ENCODE results near the gene HS3ST3A1.

Gene HS3ST3A1

DNA sequence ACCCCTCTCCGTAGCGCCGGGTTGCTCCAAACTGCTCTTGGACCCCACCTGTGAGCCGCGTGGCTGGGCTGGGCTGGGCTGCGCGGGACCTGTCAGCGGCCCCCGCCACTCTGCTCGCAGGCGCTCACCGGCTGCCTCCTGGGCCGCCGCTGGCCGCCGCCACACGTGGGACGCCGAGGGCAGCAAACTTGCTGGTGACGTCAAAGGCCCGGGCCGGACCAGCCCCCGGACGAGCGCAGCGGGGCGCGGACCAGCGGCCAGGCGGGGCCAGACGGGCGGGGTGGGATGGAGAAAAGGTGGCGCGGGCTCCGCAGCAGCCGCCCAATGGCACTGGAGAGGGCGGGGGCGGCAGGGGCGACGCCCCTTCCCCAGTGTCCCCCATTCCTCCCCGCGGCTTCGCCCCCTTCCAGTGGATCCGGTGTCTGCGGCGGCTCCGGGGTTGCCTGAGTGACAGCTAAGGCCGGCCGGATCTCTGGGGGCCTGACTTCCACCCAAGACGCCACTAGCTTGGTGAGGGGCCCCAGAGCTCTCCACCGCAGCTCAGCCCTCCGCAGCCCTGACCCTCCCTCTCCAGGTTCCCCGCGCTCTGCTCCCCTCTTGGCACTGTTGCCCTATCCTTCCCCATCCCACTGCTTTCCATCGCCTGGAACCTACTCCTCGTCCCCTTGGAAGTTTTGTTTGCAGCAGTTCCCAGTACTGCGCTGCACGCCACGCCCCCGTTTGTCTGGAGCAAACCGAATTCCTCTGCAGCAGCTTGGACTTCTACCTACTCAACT, at the start of gene HS3ST3A1:
HS3ST3A1 (minus strand) TSS at position 154 of the 776 bp plus-strand sequence. CDS start 800 bp downstream, outside the sequence.
- DNase-seq (ENCODE audit: low read depth in 2 of 2) = no peak

DNA sequence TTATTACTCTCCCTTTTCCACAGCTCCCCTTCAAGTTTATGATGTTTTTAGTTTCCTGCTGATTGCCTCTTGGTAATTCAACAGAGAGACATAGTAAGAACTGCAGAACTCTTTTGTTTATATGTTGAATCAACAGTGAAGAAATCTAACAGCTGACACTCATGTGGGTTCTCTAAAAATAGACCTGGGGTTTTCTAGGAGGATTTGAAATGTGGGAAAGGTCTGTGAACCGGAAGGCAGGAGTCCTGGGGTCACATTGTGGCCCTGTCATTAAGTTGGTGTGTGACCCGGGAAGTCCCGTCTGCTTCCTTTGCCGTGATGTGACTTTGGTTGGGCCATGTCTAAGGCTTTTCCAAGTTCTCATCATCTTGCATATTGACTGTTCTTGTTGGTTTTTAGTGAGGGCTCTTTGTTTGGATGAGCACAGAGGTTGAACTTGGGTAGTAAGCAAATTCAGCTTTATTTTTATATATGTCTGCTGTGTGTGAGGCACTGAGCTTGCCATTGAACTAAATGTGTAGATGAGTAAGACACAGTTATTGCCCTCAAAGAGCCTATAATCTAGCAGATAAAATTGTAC, 48.5 kb upstream of the HS3ST3A1 start:
- DNase-seq (ENCODE audit: low read depth in 2 of 2) = no peak

DNA sequence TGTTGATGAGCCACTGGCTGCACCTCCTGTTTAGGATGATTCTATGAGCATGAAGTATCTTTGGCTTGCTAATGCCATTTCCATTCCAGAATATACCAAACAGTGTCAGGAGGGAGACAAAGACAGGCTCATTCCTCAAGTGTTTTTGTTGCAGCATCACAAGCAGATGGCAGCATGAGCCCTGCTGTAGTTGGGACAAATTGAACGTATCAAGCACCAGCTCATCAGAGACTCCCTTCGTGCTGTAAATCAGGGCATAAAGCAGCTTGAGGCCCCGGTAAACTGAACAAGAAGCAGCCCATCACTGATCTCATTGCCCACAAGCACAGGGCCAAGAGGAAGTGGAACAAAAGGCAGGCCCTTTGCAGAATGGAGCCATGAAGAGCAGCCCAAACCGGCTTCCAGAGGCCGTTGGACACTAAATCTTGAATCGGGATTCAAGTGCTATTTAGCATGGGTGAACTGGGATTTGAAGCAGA, 45.9 kb upstream of the HS3ST3A1 start:
- no peak for DNase-seq (ENCODE audit: low read depth in 2 of 2)

DNA sequence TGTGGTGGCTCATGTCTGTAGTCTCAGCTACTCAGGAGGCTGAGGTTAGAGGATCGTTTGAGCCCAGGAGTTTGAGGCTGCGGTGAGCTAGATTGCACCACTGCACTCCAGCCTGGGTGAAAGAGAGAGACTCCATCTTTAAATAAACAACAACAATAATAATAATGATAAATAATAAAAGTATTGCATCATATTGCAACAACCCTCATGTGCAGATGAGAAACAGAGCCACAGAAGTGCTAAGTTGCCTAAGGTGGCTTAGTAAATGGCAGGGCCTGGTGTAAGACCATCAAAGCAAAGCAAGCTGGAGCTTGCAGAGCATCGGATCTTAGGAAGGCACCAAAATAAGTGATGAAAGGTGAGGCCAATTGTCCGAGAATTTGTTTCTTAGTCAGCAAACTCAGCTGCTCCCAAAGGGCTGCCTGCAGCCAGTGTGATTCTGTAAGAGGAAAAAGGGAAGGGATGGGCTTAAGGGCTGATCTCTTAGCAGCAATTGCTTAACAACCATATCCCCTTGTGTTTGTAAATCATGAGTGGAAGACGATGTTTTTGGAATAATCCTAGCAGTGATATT, 45.3 kb upstream of the HS3ST3A1 start:
- no peak for DNase-seq (ENCODE audit: low read depth in 2 of 2)

DNA sequence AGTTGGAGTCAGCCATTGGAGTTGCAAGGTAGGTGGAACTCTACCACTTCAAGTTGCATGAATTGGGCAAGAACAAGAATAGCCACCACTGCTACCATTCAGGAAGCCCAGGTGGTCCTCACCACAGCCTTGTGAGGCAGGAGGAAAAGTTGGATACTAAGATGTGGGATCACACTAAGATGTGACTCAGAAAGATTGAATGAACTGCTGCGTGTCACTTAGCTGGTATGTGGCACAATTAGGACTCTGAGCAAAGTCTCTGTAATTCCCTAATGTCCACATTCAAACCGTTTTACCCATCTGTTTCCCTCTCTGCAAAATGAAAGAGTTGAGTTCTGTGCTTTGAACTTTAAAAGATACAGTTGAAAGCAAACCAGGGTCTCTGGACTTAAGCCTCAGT, 44.7 kb upstream of the HS3ST3A1 start:
- no peak for DNase-seq (ENCODE audit: low read depth in 2 of 2)

DNA sequence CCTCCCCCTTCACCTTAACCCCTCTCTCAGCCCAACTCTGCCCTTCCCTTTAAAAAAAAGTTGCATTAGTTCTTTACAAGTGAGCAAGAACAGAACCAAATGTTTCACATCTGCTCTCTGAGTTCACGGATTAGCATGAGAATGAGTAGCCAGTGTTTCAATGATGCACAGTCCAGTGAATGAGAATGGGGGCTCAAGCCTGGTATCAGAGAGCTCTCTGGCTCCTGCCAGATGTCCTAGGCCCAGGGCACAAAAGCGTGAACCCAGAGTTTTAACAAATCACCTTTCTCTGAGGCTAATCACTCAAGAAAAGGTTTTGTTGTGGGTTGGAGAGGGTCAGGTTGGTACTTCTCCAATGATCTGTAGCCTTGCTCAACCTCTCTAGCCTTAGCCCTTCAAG, 41.5 kb upstream of the HS3ST3A1 start:
- no peak for DNase-seq (ENCODE audit: low read depth in 2 of 2)

DNA sequence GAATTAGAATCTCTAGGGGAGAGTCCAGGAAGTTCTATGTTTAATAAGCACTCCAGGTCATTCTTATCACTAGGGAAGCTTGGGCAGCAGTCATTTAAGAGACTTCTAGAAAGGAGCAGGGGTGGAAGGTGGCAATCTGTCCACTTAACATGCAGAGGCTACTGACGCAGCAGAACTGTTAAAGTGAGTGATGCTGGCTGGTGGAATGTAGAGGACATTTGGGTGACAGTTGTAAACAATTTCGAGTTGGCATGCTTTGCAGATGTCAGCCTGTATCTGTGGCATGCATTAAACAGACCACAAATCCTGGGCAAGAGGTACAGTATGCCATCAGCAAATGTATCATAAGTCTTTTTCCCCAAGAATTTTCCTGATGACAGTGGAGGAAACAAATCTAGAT, 40.5 kb upstream of the HS3ST3A1 start:
- no peak for DNase-seq (ENCODE audit: low read depth in 2 of 2)

DNA sequence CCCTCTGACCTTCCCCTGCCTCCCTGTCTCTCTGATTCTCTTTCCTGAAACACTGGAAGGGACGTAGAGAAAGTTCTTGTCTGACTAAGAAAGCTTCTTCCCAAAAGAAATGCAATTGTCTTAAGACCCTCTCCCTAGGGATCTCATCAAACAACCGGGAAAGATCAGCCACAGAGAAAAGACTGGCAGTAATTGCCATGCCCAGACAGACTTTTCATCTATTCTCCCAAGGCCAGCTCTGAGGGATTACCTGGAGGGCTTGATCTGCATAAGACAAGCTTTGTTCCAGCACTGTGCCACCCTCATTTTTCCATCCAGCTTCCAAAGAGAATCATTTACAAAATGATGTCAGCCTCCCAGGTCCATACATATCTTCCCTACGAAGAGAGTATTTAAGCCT, 38.8 kb upstream of the HS3ST3A1 start:
- no peak for DNase-seq (ENCODE audit: low read depth in 2 of 2)

DNA sequence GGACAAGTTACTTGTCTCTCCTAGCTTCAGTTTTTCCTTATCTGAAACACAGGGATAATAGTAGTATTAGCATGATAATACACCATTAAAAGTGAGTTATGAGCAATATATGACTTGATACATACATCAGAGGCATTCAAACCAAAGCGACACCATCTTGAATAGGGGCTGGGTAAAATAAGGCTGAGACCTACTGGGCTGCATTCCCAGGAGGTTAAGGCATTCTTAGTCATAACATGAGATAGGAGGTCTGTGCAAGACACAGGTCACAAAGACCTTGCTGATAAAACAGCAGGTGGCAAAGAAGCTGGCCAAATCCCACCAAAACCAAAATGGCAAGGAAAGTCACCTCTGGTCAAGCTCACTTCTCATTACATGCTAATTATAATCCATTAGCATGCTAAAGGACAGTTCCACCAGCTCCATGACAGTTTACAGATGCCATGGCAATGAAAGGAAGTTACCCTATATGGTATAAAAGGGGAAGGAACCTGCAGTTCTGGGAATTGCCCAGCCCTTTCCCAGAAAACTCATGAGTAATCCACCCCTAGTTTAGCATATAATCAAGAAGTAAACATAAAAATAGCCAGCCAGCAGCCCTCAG, 37.2 kb upstream of the HS3ST3A1 start:
- no peak for DNase-seq (ENCODE audit: low read depth in 2 of 2)

DNA sequence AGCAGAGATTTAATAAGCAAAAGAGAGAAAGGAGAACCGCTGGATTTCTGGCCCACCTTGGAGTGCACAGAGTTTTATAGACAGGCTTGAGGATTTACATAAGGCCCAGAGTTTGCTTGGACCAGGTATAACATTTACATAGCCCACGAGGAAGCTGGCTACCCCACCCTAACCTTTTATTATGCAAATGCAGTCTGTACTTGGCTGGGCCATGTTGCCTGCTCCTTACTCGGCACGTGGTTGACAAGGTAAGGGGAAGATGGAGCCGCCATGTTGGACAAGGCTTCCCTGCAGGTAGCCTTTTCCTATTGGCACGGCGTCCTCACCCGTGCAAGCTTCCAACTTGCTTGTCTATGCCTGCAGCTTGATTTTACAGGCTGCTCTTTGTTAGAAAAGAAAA, 35.2 kb upstream of the HS3ST3A1 start:
- no peak for DNase-seq (ENCODE audit: low read depth in 2 of 2)

DNA sequence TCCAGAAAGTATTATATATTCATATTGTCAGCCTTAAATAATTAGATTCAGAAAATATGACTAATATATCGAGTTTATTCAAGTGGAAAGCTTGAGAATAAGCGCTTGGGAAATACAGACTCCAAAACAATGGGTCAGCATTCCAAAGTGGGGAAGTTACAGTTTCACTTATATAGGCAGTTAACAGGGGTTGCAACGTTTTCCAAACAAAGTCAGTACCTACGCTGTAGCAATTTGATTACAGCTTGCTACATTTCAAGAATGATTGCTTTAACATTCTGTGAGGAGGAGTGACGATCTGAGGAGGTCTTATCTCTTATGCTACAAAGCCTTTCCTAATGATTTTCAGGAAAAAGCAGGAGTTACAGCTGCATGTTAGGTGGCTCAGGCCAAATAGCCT, 34.2 kb upstream of the HS3ST3A1 start:
- no peak for DNase-seq (ENCODE audit: low read depth in 2 of 2)

DNA sequence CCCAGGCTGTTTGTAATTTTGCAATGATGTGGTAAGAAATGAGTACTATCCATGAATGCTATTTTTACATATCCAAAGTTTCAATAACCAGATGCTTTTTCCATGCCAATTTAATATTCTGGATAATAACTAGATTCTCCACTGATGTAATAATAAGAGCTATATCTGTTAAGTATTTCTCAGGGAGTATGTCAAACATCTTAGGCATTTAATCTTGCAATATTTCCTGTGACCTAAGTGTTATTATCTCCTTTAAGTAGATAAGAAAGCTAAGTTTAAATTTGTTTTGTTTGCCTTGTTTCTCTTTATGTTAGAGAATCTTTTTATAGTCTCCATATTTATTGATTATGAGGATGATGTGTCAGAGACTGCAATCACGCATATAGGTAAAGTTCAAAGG, 32.3 kb upstream of the HS3ST3A1 start:
- DNase-seq (ENCODE audit: low read depth in 2 of 2) = no peak

DNA sequence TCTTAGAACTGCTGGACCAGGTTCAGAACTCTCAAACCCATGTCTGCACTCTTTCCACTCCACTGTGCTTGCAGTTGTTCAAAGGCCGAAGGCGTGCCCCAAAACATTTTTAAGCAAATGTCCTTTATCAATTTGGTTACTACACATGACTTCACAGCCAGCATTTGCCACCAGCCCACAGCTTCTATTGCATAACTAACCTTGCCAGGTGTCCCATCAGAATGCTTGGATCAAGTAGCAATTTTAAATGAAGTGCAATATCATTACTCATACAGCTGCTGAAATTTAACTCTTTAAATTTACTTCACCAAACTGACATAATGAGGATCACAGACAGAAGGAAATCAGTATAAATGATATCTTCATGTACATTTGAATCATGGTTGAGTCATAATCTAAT, 29.8 kb upstream of the HS3ST3A1 start:
- no peak for DNase-seq (ENCODE audit: low read depth in 2 of 2)

DNA sequence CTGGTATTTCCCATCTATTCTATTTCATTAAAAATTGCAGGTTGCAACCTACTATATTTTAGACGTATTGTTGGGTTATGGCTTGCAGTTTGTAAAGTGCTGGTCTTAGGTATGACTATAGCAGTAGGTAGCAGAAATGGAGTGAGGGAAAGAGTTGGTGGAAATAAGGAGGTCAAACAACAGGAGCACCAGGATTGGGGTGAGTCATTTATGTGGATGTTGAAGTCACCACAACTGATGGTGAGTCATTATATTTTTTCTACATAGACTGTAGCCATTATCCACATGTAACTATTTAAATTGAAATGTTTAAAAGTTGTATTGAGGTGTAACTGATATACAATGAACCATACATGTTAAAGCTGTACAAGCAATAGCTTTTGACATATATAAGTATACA, 25.0 kb upstream of the HS3ST3A1 start:
- DNase-seq (ENCODE audit: low read depth in 2 of 2) = no peak

DNA sequence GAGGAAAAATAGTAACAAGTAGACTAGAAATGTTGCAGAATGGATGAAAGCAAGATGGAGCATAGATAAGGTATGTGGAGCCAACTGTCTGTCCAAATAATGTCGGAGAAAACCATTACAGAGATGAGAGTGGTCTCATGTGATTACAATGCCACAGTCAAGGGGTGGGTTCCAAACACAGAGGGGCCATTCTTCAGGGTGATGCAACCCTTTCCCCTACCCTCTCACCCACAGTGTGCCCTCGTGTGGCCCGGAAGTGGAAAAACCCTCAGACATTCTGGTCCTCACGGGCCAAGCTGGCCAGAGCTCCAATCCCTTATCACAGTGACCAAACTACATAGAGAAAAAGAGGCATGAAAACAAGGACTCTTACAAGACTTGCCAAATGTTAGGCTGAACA, 17.7 kb upstream of the HS3ST3A1 start:
- DNase-seq (ENCODE audit: low read depth in 2 of 2) = no peak

DNA sequence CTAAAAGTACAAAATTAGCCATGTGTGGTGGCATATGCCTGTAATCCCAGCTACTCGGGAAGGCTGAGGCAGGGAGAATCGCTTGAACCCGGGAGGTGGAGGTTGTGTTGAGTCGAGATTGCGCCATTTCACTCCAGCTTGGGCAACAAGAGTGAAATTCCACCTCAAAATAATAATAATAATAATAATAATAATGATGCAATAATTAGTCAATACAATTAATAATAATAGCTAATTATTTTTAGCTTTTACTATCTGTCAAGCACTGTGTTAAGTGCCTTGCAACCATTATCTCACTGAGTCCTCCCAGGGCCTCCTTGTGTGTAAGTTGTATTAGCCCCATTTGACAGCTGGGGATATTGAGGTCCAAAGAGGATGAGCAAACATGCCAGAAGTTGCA, 14.3 kb upstream of the HS3ST3A1 start:
- no peak for DNase-seq (ENCODE audit: low read depth in 2 of 2)

DNA sequence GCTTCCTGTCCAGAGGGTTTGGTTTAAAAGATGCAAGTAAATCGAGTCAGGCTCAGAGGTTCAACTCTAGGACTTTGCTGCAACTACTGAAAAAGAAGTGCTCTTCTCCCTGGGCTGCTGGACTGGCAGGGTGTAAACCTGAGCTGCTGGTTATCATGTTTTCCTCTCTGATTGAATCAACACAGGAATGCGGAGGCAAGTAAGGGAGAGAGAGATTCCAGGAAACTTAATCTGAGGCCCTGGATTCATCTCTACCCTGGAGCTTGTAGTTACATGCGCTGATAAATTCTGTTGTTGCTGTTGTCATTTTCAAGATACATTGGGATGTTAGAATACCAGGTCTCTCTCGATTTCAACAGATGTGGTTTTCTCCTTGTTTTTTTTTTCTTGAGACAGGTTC, 8.2 kb upstream of the HS3ST3A1 start:
- no peak for DNase-seq (ENCODE audit: low read depth in 2 of 2)

DNA sequence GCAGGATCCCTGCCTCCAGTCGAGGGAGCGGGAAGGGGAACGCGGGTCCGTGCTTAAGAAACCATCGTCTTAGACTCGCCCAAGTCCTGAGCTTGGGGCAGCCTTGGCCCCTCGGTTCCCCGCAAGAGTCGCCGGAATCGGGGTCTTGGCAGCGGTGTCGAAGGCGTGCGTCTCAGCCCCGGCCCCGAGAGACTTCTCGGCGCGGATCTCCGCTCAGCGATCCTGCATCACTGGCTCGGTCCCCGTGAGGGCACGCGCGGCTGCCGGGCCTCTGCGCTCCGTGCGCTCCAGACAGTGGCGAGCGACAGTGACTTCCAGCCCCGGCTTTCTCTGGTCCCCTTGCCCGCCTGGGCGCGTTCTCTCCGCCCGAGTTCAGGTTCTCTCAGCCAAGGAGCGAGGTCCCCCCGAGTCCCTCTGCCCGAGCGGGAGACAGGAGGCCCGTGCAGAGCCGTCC, 380 bp downstream of the HS3ST3A1 start:
- no peak for DNase-seq (ENCODE audit: low read depth in 2 of 2)

DNA sequence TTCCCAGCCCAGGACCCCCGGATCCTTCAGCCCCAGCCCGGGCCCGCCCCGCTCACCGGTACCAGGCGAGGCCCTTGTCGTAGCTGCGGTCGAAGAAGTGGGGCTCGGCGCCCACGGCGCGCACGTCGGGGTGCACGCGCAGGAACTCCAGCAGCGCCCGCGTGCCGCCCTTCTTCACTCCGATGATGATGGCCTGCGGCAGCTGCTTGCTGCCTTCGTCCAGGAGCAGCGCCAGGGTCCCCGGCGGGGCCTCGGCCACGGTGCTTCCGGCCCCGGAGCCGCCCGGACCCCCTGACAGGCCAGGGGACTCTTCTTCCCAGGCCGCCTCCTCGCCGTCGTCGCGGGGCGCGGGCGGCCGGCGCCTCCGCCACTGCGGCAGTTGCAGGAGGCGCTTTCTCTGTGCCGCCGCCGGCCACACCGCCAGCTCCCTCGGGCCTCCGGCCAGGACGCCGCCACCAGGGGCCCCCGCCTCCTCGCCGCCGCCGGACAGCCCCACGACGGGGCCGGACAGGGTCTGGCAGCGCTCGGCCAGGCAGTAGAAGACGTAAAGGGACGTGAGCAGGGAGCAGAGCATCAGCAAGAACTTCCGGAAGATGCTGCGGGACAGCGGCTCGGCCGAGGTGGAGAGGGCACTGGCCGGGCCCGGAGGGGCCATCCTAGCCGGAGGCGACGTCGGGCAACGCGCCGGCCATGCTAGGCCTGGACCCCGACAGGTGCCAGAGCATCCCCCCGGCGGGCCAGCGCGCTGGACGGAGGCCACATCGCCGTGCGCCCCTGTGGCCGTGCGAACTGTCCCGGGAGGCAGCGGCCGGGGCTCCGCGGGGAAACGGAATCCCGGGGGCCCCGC, 1.0 kb downstream of the HS3ST3A1 start:
- no peak for DNase-seq (ENCODE audit: low read depth in 2 of 2)

DNA sequence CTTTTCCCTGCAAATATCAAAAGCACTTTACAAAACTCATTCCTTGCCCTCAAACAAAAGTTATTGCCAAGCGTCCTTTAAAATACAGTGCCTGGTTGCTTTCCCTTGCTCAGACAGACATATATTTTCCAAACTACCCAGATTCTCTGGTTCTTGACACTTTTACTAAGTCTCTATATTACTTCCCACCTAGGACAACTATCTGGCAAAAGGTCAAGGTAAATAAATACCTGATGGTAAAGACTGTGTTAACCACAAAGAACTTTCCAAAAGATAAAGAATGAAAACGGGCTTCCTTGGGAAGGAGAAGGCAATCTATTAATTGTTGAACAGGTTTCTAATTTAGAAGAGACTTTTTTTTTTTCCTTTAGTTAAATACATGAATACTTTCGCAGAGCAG, 1.9 kb downstream of the HS3ST3A1 start:
- DNase-seq (ENCODE audit: low read depth in 2 of 2) = no peak

DNA sequence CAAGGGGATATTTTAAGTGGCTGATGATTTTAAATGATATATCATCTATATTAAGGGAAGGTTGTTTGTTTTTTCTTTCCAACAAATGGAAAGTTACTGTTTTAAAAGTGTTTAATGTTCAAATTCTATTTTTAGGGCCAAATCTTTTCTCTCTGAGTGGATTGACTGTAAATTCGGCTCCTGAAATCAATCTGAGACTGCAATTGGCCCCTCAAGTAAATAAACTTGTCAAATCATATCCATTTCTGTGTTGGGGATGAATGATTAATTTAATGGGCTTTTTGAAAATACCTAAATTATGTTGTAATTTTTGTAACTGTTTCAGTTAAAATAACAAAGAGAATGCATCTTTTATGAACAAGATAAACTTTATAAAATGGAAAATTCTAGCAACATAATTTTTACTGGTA, 2.6 kb downstream of the HS3ST3A1 start:
- no peak for DNase-seq (ENCODE audit: low read depth in 2 of 2)

All from activated CD4-positive, alpha-beta T cell treated with anti-CD3 and anti-CD28 coated beads for 24 hours (primary cell).